H1 (cell line): ENCODE results near the gene ZNF333. TPM values are rescaled to one million over a fixed set of nuclear protein-coding genes. Genes with fewer than 3 reads are reported as not detected.

Source experiments
- KDM4A ChIP-seq: IDR thresholded peaks from one replicate; pipeline ENCODE4 v1.7.1; 2012; ENCODE audit warnings: low read depth, mild to moderate bottlenecking, moderate library complexity, low read length, inconsistent platforms; ENCODE audit not compliant: severe bottlenecking
- polyA plus RNA-seq, 7 experiments: library from polyadenylated mRNA; depleted of rRNA in 3 of 7; stranded (reverse) in 5 of 7; unstranded in 2 of 7; fragments of >200 nt in 5 of 7; fragments of 200-250 nt in 2 of 7; gene quantifications; 1 replicate in 5 of 7; 2 replicates in 1 of 7; 4 replicates in 1 of 7; pipeline versions ENCODE4 v1.2.1 to v1.2.3, GENCODE V29; 2011 to 2013; ENCODE audit warnings: missing spikeins in 2 of 7, mixed read lengths in 2 of 7
- total RNA-seq: library from RNA; stranded (reverse); fragmentation: NEBNext Ultra II Directional; extraction: Animal tissue kit (Norgen Biotek cat#: 25700); gene quantifications from 2 replicates; pipeline ENCODE4 v1.2.1, GENCODE V29; 2021

ZNF333 gene
- total and polyA plus RNA-seq, 2 of the 8 experiments (the other 6 are each of a cell fraction or from before 2014, with no cell fraction given) = 7.3 to 8.4 TPM

DNA sequence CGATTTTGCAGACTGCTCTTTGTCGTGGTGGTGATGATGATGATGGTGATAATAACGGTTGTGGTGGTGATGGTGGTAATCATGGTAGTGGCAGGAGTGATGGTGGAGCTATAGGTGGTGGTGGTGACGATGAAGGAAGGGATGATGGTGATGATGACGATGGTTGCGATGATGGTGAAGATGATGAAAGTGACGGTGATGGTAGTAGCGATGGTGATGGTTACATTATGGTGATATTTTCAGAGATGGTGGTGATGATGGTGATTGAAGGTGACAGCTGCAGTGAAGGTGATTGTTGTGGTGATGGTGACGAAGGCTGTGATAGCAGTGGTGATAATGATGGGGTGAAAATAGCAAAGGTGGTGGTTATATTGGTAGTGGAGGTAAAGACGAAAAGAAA lies 13.1 kb upstream of the ZNF333 start (continued):
- no peak for TF ChIP-seq KDM4A
